ENCODE data around the gene PSD2.

The PSD2 gene

GRCh38 chr5:139861889-139862207, 66.2 kb downstream of the PSD2 start:
- DNase-seq: no peak

GRCh38 chr5:139862313-139862712, 66.7 kb downstream of the PSD2 start:
- no peak for DNase-seq

- DNase-seq: no peak
Observed at GRCh38 chr5:139862803-139863202, 67.2 kb downstream of the PSD2 start.

- DNase-seq: no peak
Observed at GRCh38 chr5:139863361-139863760, 67.8 kb downstream of the PSD2 start.

- DNase-seq: peak; percentile 12
Observed at GRCh38 chr5:139863855-139864558, 68.4 kb downstream of the PSD2 start.

GRCh38 chr5:139864716-139865483, 69.3 kb downstream of the PSD2 start:
- DNase-seq: no peak

- no peak for DNase-seq
Observed at GRCh38 chr5:139867109-139867508, 71.5 kb downstream of the PSD2 start.

GRCh38 chr5:139867581-139867980, 72.0 kb downstream of the PSD2 start:
- DNase-seq: no peak

GRCh38 chr5:139869042-139869790, 73.6 kb downstream of the PSD2 start:
- no peak for DNase-seq

GRCh38 chr5:139870677-139871076, 75.1 kb downstream of the PSD2 start:
- DNase-seq: no peak

GRCh38 chr5:139871614-139872013, 76.0 kb downstream of the PSD2 start:
- DNase-seq: no peak

- DNase-seq: no peak
Observed at GRCh38 chr5:139872052-139872766, 76.6 kb downstream of the PSD2 start.

GRCh38 chr5:139872851-139873794, 77.5 kb downstream of the PSD2 start:
- no peak for DNase-seq

- DNase-seq: no peak
Observed at GRCh38 chr5:139875957-139876356, 80.3 kb downstream of the PSD2 start.

- no peak for DNase-seq
Observed at GRCh38 chr5:139877129-139877597, 81.6 kb downstream of the PSD2 start.

- DNase-seq: no peak
Observed at GRCh38 chr5:139878093-139878492, 82.5 kb downstream of the PSD2 start.

- DNase-seq: no peak
Observed at GRCh38 chr5:139880416-139881142, 85.0 kb downstream of the PSD2 start.

- DNase-seq: no peak
Observed at GRCh38 chr5:139881143-139881733, 85.6 kb downstream of the PSD2 start.

GRCh38 chr5:139882316-139882715, 86.7 kb downstream of the PSD2 start:
- no peak for DNase-seq

- DNase-seq: peak; percentile 56
Observed at GRCh38 chr5:139882961-139883539, 87.4 kb downstream of the PSD2 start.

Data from NCI-H1105 treated with DMSO at 0.1 percent for 48 hours (cell line).